Stimulated activated CD8-positive, alpha-beta memory T cell treated with anti-CD3 and anti-CD28 coated beads, Interleukin-12 subunit alpha, Interleukin-12 subunit beta, amount 100 ng/mL, for 24 hours (primary cell): Measurements from ENCODE around the gene FOXJ3.

Source experiments
- DNase-seq: peaks from one replicate; pipeline ENCODE4 v3.0.0-alpha.2; 2020; ENCODE audit errors: extremely low read depth

Gene FOXJ3

DNA sequence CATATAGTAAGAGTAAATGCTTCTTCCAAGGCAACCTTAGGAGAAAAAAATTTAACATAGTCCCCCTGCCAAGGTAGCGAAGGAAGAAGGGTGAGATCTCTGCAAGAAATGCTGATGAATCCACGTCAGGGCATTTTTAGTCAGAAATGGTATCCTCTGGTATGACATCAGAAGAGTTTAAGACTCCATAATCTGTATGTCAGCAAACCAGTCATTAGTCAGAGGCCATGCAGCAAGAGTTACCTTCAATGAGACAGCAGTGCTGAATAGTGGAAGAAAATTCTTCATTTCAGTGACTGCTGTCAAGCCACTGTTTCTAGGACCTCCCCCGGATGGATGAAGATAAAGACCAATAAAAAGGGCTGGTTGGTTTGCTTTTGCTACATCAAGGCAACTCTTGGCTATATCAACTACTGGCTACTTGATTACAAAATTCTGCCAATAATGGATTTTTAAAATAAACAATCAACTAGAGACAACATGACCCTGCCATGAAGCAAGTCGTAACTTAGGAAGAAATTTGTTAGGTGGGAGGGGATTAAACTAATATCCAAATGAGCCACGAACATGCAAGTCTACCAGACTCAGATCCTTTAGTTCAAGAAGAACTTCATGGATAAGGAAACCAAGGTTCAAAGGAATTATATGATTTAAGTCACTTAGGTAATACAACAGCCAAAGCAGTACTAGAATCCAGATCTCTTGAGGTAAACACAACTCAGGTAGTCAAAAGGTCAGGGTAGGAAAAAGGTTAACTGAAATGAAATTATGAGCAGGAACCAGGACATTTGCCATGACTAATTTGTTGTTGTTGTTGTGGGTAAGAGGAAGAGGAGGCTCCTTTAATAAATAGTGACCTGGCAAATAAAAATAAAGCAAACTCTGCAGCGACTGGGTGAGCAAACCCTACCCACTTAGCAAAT lies 144.8 kb downstream of the FOXJ3 start:
- DNase-seq = no peak

DNA sequence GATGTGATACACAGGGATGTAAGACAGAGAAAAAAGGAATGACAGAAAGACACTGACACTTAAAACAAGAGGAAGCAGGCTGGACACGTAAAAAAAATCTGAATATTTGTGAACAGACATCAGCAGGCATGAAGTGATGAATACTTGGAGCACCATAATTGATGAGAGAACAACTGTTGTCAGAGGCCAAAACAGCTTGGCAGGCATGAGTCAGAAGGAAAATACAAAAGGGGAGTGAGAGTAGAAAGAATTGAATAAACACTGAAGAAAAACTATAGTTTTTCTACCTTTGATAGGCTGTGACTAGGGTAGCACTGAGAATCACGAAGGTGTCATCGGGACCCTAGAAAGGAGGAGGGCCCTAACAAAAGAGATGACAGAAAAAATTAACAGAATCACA lies 148.9 kb downstream of the FOXJ3 start:
- DNase-seq = no peak

DNA sequence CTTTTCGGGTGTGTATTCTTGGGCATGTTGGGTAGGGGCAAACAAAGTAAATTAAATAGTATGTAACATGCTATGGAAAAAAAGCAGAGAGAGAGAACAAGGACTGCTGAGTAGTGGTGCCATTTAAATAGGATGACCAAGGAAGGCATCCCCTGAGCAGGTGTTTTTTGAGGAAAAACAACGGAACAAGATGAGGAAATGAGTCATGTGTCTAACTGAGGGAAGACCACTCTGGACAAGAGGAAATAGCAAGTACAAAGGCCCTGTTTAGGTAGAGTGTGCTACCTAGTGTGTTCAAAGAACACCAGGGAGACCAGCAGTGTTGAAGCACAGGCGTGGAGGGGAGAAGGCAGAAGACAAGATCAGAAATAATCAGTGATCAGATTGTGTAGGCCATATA lies 150.4 kb downstream of the FOXJ3 start:
- DNase-seq = no peak

GRCh38 chr1:42183957-42184268 lies 151.1 kb downstream of the FOXJ3 start:
- DNase-seq = no peak

GRCh38 chr1:42183210-42183956 lies 151.7 kb downstream of the FOXJ3 start:
- no peak for DNase-seq

DNA sequence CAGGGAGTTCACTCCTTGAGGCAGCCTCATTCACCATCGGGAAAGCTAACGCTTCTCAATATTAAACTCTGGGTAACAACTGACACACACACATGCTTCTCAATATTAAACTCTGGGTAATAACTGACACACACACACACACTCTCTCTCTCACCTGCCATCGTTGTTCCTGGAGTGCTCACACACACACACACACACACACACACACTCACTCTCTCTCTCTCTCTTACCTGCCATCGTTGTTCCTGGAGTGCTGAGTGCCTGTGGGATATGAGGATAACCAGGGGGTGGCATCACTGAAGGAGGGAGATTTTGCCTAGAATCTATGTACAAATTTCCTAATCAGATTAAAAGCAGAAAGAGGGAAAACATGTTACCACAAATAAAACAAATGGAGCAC lies 153.3 kb downstream of the FOXJ3 start:
- no peak for DNase-seq

GRCh38 chr1:42179900-42180329 lies 155.1 kb downstream of the FOXJ3 start:
- no peak for DNase-seq

DNA sequence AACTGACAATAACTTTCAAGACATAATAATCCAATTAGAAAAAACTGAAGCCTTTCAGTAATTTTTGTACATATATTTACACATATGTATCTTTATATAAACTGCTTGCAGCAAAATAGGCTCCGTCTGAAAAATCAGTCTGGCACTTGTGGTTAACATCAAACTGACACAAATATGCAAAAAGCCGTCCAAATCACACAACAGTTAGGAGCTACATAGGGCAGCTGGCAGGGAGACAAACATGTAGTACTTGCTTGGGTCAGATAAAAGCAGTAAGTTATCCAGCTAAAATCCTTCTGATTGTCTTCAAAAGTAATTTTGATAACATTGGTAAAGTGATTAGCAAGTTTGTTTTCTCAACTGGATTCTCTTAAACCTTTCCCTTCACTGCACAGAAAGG lies 155.8 kb downstream of the FOXJ3 start:
- DNase-seq = no peak

- no peak for DNase-seq
These were observed 156.8 kb downstream of the FOXJ3 start for GRCh38 chr1:42178249-42178648.

DNA sequence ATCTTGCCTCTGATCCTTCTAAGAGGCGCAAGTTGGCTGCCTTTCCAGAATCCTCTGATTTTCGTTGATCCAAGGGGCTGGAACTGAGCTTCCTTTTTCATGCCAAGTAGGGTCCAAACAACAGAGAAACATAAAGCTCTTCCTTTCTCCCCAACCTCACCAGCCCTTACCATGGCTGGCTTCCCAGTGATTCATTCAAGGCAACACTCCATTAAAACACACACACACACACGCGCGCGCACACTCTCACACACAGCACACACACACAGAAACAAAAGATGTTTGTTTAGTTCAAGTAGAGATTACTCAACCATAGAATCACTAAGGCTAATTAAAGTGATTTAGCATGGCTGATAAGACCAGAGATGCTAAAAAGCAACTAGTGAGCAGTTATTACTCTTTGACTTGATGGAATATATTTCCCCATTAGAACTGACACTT lies 157.5 kb downstream of the FOXJ3 start:
- no peak for DNase-seq

- DNase-seq = no peak
These were observed 158.0 kb downstream of the FOXJ3 start for GRCh38 chr1:42176902-42177519.

DNA sequence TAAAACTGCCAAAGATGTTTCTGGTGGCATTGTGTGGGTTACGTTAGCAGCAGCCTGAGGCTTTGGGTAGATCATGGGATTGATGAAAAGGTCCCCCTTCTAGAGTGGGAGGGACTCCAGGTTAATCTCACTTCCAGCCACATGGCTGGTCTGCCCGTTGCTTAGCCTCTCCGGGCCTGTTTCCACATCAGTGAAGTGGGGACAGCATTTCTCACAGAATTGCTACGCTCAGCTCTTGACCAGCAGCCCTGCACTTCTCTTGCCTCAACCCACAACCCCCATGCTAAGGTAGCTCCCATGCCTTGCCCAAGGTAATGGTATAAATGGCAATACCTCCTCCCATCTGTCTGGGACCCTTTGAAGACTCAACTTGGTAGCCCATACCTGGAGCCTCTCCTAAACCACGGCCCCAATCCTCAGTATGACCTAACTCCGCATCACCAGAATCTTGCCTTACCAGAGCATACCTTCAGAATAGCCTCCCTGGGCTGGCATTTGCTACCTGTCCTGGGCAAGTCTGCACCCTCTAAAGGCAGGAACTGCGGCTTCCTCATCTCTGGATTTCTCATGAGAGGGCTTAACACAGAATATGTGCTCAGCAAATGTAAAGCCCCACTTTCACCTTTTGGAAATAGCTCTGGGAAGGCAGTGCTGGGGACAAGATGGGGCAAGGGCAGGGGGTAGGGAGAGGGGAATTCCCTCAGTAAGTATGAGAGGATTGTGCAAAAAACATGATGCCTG lies 159.6 kb downstream of the FOXJ3 start:
- DNase-seq = no peak

DNA sequence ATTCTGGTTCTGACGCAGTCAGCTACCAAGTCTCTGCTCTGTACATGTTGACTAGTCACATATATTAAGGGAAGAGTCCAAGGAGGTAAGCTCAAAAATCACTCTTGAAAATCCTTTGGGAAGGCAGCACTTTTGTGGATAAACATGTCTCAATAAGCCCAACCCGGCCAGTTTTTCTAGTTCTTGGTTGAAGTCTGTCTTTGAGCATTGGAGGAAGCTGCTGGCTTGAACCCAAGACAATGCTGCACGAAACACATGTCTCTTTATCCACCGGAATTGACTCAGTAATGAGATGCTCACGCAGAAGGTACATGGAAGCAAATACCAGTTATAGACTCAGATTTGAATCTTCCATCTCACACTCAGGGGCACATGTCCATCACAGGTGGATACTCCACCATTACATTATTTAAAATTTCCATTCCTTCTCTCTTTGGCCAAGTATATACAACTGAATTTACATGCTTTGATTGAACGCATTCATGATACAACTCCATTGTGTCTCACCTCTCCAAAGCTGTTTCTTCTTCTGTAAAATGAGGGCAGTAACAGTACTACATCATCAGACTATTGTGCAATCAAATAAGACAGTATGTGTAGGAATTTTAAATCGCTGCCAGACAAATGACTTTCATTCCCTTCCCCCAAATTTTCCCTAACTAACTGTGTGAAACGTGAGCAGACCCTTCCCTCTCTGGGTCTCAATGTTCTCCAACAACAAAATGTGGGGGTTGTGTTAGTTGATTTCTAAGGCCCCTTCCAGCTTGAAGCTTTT lies 160.9 kb downstream of the FOXJ3 start:
- DNase-seq = no peak

GRCh38 chr1:42173155-42173933 lies 161.7 kb downstream of the FOXJ3 start:
- peak; percentile 30 for DNase-seq

GRCh38 chr1:42172381-42173133 lies 162.5 kb downstream of the FOXJ3 start:
- DNase-seq = no peak

GRCh38 chr1:42171679-42172266 lies 163.3 kb downstream of the FOXJ3 start:
- DNase-seq = no peak

DNA sequence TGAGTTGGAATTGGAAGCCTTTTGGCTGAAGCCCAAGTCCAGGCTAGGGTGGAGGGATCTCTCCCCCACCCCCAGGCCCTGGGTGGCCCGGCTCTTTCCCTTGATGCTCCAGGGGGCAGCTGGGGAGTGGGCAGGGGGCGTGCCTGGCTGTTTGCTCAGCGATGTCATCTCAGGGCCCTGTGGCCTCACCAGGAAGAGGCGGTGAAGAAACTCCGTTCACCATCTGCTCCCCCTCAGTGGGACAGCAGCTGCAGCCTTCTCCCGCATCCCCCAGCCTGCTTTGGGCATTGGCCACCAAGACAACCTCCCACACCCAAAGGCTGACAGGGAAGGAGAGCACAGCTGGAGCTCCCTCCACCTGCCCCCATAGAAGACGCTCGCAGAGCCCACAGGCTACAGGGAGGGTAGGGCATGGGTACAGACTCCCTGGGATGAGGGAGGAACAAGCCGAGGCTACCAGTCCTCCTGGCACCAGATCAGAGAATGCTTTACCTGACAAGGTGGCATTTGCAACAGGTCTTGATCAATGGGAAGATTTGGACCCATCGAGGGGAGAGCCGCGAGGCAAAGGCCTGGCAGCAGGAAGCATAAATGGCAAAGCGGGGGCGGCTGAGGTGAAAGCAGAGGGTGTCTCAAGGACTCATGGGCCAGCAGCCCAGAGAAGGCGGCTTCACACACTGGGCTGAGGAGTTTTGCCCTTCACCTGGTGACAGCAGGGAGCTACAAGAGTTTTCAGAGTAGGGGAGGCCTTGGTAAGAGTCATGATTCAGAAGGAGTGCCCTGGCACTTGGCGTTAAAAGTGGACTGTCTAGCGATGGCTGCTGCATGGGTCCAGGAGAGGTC lies 164.0 kb downstream of the FOXJ3 start:
- DNase-seq = no peak

- DNase-seq = no peak
These were observed 166.3 kb downstream of the FOXJ3 start for GRCh38 chr1:42168763-42169162.

- DNase-seq = no peak
These were observed 166.7 kb downstream of the FOXJ3 start for GRCh38 chr1:42168391-42168670.
